ENCODE results near the gene SLC30A4. TPM values are rescaled to one million over a fixed set of nuclear protein-coding genes. Genes with fewer than 3 reads are reported as not detected.

The SLC30A4 gene
- total RNA-seq, 1 experiment from 2014 or later, result not detected

- no peak for TF ChIP-seq CTCF (conservative IDR thresholded peaks at IDR 0.05)
- DNase-seq, result no peak
- Mint-ChIP-seq H3K27ac (no peak overlapping the region), H3K36me3 (ENCODE audit: insufficient read depth in 1 of 3, low read depth in 3 of 3) (no peaks in the 10 kb centered on the region), H3K4me3 (no peak overlapping the region), H3K9me3 (no peaks in the 10 kb centered on the region), H3K27me3 (ENCODE audit: low read depth) (peaks cover 46% of the 10 kb centered on the region), H3K4me1 (peaks cover 6 to 11% of the 10 kb centered on the region in 2 experiments)
- no peak overlapping the region for H3K4ac ChIP-seq (ENCODE audit: low read depth, low read length)
- no peaks in the 10 kb centered on the region for H3K9me3 ChIP-seq (ENCODE audit: control insufficient read depth, low read depth, low read length)
- WGBS (ENCODE audit: extremely low coverage, insufficient read length, low lambda C conversion rate), result no CpG with 5 or more reads among the region's 8 CpGs
- H2BK15ac ChIP-seq (ENCODE audit: low read depth, low read length), result no peak overlapping the region
- no peak overlapping the region for H3K56ac ChIP-seq (ENCODE audit: insufficient read length, low read depth, low read length)
- no peak overlapping the region for H3T11ph ChIP-seq (ENCODE audit: low read length)
- H2AK5ac ChIP-seq (ENCODE audit: insufficient read length, low read length), result no peak overlapping the region
- H3K27me3 ChIP-seq (ENCODE audit: insufficient read depth, low read length), result no peaks in the 10 kb centered on the region
- H3K27ac ChIP-seq (ENCODE audit: insufficient read length, low read depth, low read length), result no peak overlapping the region
- H2BK12ac ChIP-seq (ENCODE audit: insufficient read length, low read depth, low read length), result no peak overlapping the region
- H4K20me1 ChIP-seq (ENCODE audit: control insufficient read depth, insufficient read depth, insufficient read length), result no peaks in the 10 kb centered on the region
- H2AFZ ChIP-seq (ENCODE audit: low read length), result no peak overlapping the region
- H3K14ac ChIP-seq (ENCODE audit: insufficient read depth, low read length), result no peak overlapping the region
- H4K8ac ChIP-seq (replicated peaks; ENCODE audit: insufficient read length, low read depth, low read length), result no peak overlapping the region
- no peaks in the 10 kb centered on the region for H3K79me1 ChIP-seq (ENCODE audit: insufficient read depth, low read depth, low read length, poor library complexity, severe bottlenecking)
- no peak overlapping the region for H2BK20ac ChIP-seq (ENCODE audit: low read depth, low read length, poor library complexity, severe bottlenecking)
- no peak overlapping the region for H3K9ac ChIP-seq (ENCODE audit: extremely low read depth, insufficient read length, low read length)
- no peak overlapping the region for H4K91ac ChIP-seq (ENCODE audit: insufficient read length, low read depth, low read length)
- H2BK120ac ChIP-seq (ENCODE audit: low read depth, low read length, poor library complexity, severe bottlenecking), result no peak overlapping the region
- H3K79me2 ChIP-seq (ENCODE audit: insufficient read depth, low read length), result no peaks in the 10 kb centered on the region
- no peaks in the 10 kb centered on the region for H3K23me2 ChIP-seq (ENCODE audit: insufficient read length, low read depth, low read length, poor library complexity, severe bottlenecking)
- H3K4me1 ChIP-seq (ENCODE audit: insufficient read depth, low read length), result peaks cover 3% of the 10 kb centered on the region; the same call in 1 of the 2 replicates
- no peak overlapping the region for H3K4me2 ChIP-seq (ENCODE audit: insufficient read depth, insufficient read length, low read length)
- no peak overlapping the region for H3K18ac ChIP-seq (ENCODE audit: insufficient read length, low read depth, low read length)
- no peak overlapping the region for H3K23ac ChIP-seq (ENCODE audit: insufficient read length, low read depth, low read length)
- no peak overlapping the region for H4K5ac ChIP-seq (ENCODE audit: insufficient read length, low read depth, low read length)
- H2BK5ac ChIP-seq (ENCODE audit: insufficient read length, low read length), result no peak overlapping the region
These were observed 80.9 kb downstream of the SLC30A4 start for GRCh38 chr15:45441686-45442085.

Data from H9 (cell line).